Measurements from ENCODE around the gene NFKBIL1.

NFKBIL1 gene

DNA sequence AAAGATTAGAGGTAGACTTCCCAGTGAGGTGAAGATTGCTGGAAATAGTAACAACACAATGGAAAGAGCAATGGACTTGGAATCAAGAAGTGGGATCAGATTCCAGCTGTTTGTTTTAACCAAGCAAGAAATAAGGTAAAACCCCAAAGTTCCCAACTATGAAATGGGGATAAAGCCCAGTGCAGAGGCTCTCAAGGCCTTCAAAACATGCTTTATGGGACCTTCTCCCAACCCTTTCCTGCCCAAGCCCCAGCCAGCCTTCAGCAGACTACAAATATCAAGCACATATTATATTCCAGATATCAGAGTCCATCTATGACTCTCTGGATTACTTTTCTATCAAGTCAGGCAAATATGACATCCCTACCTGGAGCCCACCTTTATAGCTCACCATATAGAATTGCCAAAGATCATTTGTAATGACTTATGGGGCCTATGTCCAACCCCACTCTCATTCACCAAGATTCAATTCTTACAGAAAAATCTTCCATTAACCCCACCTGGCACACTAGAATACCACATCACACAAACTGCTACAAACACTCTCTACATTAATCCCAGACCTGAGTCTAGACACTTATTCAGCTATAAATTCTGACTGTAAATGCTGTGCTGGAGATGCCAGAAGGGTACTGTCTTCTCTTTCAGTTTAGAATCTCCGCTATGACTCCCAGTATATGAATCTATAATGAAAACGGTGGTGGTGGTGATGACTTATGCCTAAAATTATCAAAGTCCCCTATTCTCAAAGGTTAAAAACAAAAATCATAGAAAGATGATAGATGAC lies 11.7 kb upstream of the NFKBIL1 start:
- no peak for DNase-seq

DNA sequence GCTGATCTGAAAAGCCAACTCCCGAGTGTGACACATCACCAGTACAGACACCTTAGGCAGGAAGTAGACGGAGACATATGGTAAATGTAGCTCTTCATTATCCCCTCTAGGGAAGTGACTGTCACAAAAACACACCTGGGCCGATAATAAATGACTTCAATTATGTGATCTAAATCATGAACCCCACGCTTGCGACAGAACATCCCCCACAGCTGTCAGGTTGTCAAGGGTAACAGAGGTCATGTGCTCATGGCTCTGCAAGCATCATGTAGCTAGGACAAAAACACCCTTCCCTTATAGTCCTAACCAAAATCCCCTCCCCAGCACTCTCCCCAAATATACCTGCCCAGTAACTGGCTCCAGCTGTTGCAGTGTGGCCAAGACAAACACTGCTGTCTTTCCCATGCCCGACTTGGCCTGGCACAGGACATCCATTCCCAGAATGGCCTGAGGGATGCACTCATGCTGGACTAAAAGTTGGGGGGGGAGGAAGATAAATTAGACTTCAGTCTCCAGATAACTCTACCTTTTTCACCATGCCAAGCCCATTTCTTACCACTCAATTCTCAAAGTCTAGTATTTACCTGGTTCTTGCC lies 8.5 kb upstream of the NFKBIL1 start:
- no peak for DNase-seq

DNA sequence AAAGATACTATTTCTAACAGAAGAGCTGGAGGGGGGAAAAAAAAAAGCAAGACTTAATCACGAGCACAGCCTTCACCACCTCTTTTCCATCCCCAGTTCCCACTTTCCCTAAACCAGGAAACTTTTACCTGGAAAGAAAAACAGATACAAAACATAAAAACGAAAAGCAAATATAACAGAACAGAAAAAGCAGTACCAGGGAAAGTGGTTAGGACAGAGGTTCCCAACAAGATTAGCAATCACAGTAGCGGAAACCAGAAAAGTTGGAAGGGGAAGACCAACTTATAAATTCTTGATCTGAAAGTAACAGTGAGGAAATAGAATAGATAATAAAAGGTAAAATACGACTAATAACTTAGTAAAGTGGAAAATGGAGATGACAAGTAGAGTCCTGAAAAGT lies 6.8 kb upstream of the NFKBIL1 start:
- DNase-seq, result no peak

DNA sequence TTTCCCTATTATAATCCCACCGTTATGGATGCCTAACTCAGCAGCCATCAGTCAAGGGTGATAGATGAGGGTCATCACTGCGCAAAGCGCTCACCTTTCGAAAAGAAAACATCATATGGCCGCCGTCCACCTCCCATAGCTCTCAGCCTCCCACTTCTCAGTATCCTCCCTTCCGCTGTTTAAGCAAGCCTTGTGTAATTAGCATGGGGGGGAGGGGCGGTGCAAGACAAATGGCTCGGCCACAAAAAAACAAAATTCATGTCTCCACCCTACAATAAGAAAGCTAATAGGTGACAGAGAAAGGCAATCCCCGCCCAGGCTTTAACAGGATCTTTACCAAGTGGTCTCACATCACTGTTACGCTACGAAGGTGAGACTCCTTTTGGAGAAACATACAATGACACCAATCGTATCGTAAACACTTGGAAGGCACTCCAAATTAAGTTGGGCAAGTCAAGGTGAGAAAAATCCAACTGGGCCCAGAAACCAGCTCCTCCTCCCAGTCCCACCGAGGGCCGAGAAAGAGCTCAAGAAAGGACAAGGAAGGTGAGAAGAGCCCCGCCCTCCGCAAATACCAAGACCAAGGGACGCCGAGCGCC lies 6.2 kb upstream of the NFKBIL1 start:
- peak; percentile 67 for DNase-seq

GRCh38 chr6:31541658-31542521 lies 5.5 kb upstream of the NFKBIL1 start, which contains the start of gene DDX39B:
Gene DDX39B (minus strand): TSS chr6:31542003. CDS start chr6:31540532, 1,471 bp downstream.
- DNase-seq, result peak; percentile 91

- no peak for DNase-seq
Measured at GRCh38 chr6:31543639-31544038, 3.8 kb upstream of the NFKBIL1 start.

GRCh38 chr6:31544676-31545075 lies 2.7 kb upstream of the NFKBIL1 start:
- DNase-seq, result no peak

DNA sequence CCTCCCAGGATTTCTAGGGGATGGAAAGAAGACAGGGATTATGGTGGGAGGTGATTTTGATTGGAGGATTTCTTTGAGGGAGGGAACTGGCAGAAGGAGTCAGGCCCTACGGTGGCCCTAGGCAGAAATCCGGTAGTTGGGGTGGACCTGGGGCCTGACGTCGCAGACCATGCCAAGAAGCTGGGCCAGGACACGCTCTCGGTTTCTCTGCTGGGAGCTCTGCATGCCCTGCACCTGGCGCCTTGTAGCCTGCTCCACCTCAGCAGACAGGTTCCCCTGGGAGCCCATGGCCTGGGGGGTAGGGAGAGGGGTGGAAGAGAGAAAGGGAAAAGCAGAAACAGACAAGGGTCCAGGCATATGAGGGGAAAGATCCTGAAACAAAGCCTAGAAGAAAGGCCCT lies 2.1 kb upstream of the NFKBIL1 start:
- no peak for DNase-seq

- DNase-seq, result peak; percentile 89
Measured at GRCh38 chr6:31546339-31546957, 960 bp upstream of the NFKBIL1 start, which contains the start of gene ATP6V1G2. Gene ATP6V1G2 (minus strand): TSS chr6:31546608. CDS start chr6:31546559, 49 bp downstream.

DNA sequence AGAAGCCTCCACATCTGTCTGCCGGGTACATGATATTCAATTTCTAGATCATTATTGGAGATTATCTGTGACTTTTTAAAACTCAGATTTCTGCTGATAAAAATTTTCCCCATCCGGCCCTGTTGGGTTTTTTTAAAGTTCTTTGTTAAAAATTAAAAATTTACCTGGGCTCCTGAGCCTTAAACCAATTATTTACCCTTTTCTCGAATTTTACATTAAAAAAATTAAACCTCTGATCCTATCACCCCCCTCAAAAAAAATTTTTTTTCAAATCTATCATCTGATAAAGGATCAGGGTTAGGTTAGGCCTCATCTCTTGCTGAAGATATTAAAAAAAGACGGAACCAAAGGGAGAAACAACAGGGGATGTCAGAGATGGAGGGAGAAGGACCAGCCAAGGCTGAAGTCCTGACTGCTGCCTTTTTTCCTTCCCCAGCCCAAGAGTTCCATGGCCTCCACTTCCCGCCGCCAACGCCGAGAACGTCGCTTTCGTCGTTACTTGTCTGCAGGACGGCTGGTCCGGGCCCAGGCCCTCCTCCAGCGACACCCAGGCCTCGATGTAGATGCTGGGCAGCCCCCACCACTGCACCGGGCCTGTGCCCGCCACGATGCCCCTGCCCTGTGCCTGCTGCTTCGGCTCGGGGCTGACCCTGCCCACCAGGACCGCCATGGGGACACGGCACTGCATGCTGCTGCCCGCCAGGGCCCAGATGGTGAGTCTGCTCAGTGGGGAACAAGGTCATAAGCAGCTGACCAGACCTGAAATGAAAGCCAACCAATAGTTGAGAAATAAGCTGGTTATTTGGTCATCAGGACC lies 527 bp downstream of the NFKBIL1 start:
- DNase-seq, result no peak

DNA sequence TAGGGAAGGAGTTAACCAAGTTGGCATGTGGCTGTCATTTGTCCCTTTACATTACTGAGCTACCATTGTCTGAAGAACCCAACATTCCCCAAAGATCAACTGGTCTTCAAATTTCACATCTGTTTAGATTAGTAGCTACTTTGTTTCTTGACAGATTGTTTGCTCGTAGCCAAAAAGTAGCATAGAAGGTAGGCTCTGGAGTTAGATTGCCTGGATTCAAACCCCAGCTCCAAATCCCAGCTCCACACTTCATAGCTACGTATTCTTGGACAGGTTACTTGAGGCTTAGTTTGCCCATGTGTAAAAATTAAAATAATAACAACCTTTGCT lies 1.1 kb downstream of the NFKBIL1 start:
- DNase-seq, result no peak

- DNase-seq, result peak; percentile 66
Measured at GRCh38 chr6:31551371-31551770, 4.0 kb downstream of the NFKBIL1 start.

- DNase-seq, result no peak
Measured at GRCh38 chr6:31556307-31556706, 8.9 kb downstream of the NFKBIL1 start.

DNA sequence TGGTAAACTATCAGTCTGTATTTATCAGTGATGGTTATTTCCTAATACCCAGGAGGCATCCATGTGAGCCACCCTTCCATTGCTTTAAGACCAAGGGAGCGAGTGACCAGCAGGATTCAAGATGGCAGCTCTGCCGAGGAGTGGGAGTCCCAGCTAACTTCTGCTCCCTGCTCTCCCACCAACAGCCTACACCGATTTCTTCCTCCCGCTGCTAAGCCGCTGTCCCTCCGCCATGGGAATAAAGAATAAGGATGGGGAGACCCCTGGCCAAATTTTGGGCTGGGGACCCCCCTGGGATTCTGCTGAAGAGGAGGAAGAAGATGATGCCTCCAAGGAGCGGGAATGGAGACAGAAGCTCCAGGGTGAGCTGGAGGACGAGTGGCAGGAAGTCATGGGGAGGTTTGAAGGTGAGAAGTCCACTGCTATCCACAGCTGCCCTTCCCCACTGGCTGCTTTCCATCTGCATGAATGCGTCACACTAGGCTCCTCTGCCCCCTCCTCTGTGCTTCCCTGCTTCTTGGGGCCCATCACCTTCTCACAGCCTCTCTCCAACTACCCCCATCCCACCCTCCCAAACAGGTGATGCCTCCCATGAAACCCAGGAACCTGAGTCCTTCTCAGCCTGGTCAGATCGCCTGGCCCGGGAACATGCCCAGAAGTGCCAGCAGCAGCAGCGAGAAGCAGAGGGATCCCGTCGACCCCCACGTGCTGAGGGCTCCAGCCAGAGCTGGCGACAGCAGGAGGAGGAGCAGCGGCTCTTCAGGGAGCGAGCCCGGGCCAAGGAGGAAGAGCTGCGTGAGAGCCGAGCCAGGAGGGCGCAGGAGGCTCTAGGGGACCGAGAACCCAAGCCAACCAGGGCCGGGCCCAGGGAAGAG lies 10.3 kb downstream of the NFKBIL1 start:
- DNase-seq, result no peak

- DNase-seq, result no peak
Measured at GRCh38 chr6:31558318-31558625, 10.9 kb downstream of the NFKBIL1 start.

GRCh38 chr6:31558631-31559500 lies 11.5 kb downstream of the NFKBIL1 start:
- DNase-seq, result peak; percentile 62

- no peak for DNase-seq
Measured at GRCh38 chr6:31559606-31559957, 12.2 kb downstream of the NFKBIL1 start.

DNA sequence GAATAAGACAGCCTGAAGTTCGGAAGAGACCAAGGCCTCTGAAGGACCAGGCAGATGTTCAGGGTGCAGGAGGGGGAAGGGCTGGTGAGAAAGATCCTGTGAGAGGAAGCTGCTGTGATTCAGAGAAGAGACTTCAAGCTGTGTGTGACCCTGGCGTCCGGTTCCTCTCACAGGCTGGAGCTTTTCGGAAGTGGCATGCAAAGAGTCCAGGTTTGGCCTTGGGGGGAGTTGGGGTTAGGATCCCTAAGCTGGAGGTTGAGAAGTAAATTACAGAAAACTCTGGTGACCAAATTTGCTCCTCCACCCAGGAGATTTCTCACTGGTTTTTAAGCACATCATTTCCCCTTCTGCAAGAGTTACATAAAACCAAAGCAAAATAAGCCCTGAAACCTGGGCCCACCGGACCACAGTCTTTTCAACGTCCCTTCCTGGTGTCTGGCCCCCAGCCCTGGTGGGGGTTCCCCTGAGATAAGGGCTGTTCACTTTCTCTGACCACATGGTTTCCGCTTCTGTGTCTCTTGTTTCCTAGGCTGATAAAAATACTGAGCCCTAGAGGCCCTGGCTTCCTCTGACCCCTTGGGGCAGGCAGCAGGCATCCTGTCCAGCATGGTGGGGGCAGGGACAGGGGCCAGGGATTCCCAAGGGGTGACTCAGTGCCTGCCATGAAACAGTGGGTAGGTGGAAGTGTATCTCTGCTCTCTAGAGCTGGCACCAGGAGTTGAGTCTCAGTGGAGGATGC lies 12.7 kb downstream of the NFKBIL1 start:
- peak; percentile 34 for DNase-seq

DNA sequence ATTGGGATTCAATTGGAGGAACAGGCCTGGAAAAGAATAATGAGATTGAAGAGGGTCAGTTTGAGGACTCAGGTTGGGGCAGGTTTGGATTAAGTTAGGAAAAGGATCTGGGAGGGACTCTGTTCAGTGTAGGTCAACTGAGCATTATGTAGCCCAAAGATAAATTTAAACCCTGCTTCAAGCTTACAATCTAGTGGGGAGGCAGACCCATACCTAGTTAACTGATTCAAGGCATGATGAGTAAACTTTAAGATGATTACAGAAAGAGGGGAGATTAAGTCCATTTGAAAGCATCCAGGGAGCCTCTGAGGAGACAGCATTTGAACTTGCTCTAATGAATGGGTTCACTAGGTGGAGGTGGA lies 13.3 kb downstream of the NFKBIL1 start:
- no peak for DNase-seq
